ENCODE measurements around the gene BCLAF3.

DNA sequence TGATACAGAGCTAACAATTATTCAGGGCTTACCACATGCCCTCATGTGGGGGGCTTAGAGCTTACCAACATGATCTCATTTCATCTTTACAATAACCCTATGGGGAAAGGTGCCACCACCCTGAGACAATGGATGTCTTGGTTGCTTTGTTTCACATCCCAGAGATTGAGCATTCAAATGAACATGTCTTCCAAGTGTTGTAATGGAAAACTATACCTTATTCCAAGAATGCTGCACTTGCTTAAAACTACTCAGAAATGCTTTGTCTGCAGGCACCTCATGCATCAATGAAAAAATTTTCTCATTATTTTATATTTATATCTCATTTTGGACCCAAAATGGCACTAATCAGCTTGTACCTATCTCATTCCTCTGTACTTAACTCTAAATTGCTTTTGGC, 34.6 kb downstream of the BCLAF3 start:
- TF ChIP-seq EZH2 (IDR thresholded peaks at IDR 0.05; ENCODE audit: insufficient read depth, poor library complexity, severe bottlenecking) (no peak), EZH2phosphoT487 (IDR thresholded peaks at IDR 0.05; ENCODE audit: insufficient read depth, low read depth) (no peak)
